Loucy (cell line): Measurements from ENCODE around the gene PCA3.

ENCODE experiments used
- CTCF ChIP-seq: fragments of 200-600 bp; sonication (generic); conservative IDR thresholded peaks from 2 replicates; pipeline ENCODE4 v1.5.1; 2014; ENCODE audit warnings: mild to moderate bottlenecking, antibody characterized with exemption, low read length
- EZH2phosphoT487 ChIP-seq: fragments of 200-600 bp; IDR thresholded peaks from 2 replicates; pipeline ENCODE4 v1.6.1; 2018; ENCODE audit warnings: antibody characterized with exemption, mild to moderate bottlenecking, moderate library complexity, borderline replicate concordance

GRCh38 chr9:76743931-76744330 is 20.3 kb upstream of the PCA3 start:
- no peak for TF ChIP-seq CTCF
- TF ChIP-seq EZH2phosphoT487 = no peak
